HL-60 (cell line): ENCODE data around the gene BTBD7.

ENCODE experiments used
- CTCF ChIP-seq: IDR thresholded peaks from one replicate; pipeline ENCODE4 v1.5.1; 2011; ENCODE audit warnings: low read length, control low read depth, inconsistent platforms; ENCODE audit not compliant: insufficient read depth
- GABPA ChIP-seq: IDR thresholded peaks from 2 replicates; pipeline ENCODE4 v1.6.1; 2012; ENCODE audit warnings: low read depth
- POLR2AphosphoS5 ChIP-seq: IDR thresholded peaks from 2 replicates; pipeline ENCODE4 v1.6.1; 2012; ENCODE audit warnings: low read depth
- REST ChIP-seq: IDR thresholded peaks from 2 replicates; pipeline ENCODE4 v1.6.1; 2012; ENCODE audit warnings: low read depth; ENCODE audit not compliant: insufficient replicate concordance

- TF ChIP-seq CTCF: no peak
- TF ChIP-seq REST: no peak
- no peak for TF ChIP-seq GABPA
- TF ChIP-seq POLR2AphosphoS5: no peak
Observed at GRCh38 chr14:93346926-93347721, 14.3 kb upstream of the BTBD7 start, which contains the start of gene COX8C.
